Activated CD8-positive, alpha-beta memory T cell treated with anti-CD3 and anti-CD28 coated beads, Interleukin-2, amount 50 U/mL, for 4 hours (primary cell): Measurements from ENCODE around the gene PIK3CB.
"Not testable (repeated sequence)": the region's sequence is repeated elsewhere in the genome, so short reads cannot be mapped to it uniquely, and the experiment has no call there.

Experiments used
- DNase-seq: peaks from one replicate; pipeline ENCODE4 v3.0.0-alpha.2; 2020

The PIK3CB gene

DNA sequence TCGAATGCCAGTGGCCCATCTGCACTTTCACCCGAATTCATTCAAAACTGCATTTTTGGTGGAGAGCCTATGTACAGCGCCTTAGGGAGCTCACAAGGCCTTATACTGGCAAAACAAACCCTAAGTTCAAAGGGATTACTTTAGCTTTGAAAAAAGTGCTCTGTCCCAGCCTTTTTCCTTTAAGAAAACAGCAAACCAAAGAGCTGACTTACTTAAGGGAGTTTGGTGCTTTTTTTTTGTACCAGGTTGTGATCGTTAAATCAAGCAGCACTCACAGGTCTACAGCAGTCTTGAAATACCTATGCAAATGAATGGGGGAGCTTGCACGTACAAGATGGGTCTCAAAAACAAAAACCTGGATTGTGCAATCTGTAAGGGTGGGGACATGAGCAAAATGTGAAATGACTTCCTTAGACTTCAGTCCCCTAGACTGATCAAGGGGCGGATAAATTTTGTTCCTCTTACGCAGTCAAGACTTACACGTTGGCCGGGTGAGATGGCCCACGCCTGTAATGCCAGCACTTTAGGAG, 11.6 kb upstream of the PIK3CB start:
- no peak for DNase-seq

DNA sequence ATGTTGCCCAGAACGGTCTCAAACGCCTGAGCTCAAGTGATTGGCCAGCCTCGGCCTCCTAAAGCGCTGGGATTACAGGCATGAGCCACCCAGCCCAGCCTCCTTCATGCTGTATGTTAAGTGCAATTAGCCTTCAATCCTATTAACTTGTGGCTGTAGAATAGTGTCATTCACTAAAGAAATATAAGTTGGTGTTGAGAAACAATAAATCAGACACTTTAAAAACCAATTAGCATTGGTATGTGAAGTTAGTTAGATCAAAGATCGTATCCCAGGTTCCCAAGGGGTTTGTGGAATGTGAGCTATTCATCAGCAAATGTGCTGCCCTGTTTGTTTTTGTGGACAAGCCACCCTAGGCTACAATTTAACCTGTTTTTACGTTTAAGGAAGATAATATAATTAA, 11.0 kb upstream of the PIK3CB start:
- DNase-seq, result no peak

DNA sequence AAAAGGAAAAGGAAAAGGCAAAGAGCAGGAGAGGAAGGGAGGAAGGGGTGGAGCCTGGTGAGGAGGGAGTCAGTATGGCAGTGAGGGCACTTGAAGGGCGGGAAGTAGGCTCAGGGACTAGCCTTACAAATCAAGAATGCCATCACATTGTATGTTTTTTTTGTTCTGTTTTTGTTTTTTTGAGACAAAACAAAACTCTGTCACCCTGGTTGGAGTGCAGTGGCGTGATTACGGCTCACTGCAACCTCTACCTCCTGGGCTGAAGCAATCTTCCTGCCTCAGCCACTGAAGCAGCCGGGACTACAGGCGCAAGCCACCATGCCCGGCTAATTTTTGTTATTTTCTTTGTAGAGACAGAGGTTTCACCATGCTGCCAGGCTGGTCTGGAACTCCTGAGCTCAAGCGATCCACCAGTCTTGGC, 10.5 kb upstream of the PIK3CB start:
- DNase-seq, result no peak

DNA sequence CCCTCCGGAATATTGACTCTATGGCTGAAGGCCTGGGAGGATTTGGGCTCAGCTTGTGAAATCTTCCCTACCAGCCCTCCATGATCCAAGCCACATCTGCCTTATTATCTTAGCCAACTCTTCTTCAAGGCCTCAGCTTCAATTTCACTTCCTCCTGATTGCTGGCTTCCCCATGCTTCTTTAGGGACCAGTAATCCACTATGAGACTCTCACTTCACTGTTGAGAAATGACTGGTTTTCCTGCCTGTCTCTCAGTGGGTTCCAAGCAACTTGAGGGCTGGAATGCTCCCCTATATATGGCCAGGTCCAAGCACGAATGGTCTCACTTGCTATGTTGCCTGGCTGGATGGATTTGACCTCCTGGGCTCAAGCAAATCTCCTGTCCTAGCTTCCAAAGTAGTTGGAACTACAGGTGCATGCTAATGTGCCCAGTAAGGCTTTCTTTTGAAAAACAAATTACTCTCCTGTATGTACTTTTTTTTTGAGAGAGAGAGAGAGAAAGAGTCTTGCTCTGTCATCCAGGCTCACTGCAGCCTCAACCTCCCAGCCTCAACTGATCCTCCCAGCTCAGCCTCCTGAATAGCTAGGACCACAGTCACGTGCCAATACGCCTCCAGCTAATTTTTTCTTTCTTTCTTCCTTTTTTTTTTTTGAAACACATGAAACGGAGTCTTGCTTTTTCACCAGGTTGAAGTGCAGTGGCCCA, 7.9 kb upstream of the PIK3CB start:
- no peak for DNase-seq

DNA sequence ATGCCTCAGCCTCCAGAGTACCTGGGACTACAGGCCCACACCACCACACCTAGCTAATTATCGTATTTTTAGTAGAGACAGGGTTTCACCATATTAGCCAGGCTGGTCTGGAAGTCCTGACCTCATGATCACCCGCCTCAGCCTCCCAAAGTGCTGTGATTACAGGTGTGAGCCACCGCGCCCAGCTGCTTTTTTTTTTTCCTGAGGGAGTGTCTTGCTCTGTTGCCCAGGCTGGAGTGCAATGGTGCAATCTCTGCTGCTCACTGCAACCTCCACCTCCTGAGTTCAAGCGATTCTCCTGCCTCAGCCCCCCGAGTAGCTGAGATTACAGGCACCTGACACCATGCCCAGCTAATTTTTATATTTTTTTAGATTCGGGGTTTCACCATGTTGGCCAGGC, 3.7 kb upstream of the PIK3CB start:
- not testable (repeated sequence) for DNase-seq

DNA sequence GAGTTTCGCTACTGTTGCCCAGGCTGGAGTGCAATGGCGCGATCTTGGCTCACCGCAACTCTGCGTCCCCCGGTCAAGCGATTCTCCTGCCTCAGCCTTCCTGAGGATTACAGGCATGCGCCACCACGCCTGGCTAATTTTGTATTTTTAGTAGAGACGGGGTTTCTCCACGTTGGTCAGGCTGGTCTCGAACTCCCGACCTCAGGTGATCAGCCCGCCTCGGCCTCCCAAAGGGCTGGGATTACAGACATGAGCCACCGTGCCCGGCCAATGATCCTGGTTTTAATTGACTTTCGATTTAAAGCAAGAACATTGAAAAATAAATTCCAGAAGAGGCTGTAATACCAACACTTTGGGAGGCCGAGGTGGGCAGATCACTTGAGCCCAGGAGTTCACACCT, 1.1 kb upstream of the PIK3CB start:
- DNase-seq, result not testable (repeated sequence)

DNA sequence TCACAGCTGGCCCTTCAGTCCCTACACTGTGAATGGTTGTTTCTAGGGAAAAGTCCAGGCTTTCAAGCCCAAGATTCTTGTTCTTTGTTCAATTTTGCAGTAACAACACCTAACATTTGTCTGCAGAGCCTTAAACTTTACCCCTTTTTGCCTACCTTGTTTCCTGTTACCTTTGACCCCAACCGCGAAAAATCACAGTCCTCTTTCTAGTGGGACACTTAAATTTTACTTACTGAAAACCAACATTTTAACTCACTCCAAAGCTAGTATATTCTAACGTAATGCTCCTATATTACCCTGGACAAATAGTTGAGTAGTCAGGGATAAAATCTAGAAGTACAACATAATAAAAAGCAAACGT, 649 bp upstream of the PIK3CB start:
- DNase-seq, result no peak

DNA sequence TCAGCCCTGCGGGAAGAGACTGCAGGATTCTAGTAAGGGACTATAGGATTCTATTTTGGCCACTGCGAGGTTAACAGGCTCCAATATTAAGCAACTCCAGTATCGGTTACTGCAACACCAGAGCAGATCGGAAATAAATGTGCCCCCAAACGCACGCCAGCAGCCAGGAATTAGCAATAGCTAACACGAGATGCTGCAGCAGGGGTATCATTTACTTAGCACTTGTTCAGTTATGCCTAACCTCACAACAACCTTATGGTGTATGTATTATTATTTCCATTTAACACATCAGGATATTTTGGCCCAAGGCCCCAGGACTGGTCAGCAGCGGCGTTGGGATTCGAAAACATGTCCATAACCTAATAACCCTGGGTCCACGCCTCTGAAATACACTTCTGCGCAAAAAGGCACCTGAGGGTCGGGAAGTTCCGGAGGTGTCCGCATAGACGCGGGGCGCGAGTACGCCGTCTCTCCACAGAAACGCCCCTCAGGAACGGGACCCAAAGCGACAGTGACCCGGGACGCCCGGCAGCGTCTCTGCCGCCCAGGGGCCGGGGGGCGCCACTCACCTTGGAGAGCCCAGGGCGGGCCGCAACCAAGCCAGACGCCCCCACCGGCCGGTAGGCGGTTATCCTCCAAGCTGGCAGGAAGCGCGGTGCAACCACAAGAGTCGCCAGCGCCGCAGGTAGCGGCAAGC, 681 bp downstream of the PIK3CB start:
- no peak for DNase-seq

DNA sequence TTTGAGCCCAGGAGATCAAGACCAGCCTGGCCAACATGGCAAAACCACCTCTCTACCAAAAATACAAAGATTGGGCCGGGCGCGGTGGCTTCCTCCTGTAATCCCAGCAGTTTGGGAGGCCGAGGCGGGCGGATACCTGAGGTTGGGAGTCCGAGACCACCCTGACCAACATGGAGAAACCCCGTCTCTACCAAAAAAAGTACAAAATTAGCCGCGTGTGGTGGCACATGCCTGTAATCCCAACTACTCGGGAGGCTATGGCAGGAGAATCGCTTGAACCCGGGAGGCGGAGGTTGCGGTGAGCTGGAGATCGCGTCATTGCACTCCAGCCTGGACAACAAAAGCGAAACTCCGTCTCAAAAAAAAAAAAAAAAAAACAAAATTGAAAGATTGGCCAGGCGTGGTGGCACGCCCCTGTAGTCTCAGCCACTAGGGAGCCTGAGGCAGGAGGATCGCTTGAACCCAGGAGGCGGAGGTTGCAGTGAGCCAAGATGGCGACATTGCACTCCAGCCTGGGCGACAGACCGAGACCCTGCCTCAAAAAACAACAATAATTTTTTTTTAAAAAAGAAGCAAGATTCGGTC, 2.2 kb downstream of the PIK3CB start:
- DNase-seq, result not testable (repeated sequence)

DNA sequence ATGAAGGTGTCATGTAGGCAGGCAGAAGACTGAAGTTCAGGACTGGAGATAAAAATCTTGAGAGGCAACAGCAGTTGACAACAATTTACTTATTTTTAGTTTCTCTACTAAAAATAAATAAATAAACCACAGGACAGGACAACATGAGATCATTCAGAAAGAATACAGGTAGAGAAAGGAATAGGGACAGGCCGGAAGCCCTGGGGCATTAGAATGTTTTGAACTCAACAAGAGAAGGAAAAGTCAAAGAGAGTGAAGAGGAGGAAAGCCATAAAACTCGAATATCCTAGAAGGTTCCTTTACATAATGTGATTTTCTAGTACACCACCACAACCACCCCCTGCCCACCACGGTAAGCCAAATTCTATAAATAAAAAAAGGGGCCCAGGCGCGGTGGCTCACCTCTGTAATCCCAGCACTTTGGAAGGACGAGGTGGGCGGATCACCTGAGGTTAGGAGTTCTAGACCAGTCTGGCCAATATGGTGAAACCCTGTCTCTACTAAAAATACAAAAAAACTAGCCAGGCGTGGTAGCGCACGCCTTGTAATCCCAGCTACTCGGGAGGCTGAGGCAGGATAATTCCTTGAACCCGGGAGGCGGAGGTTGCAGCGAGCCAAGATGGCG, 4.7 kb downstream of the PIK3CB start:
- DNase-seq, result no peak

DNA sequence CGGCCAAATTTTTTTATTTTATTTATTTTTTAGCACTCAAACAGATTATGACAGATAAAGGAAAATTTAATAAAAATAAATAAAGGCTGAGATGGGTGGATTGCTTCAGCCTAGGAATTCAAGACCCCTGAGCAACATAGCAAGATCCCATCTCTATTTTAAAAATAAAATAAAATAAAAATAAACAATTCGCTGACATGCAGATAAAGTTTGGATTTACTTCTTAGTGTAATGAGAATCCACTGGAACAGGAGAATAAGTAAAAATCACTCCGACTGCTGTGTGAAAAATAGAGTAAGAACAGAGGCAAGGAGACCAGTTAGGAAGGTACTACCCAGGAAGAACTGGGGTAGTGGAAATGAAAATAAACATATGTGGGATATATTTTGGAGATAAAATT, 5.6 kb downstream of the PIK3CB start:
- DNase-seq, result no peak

DNA sequence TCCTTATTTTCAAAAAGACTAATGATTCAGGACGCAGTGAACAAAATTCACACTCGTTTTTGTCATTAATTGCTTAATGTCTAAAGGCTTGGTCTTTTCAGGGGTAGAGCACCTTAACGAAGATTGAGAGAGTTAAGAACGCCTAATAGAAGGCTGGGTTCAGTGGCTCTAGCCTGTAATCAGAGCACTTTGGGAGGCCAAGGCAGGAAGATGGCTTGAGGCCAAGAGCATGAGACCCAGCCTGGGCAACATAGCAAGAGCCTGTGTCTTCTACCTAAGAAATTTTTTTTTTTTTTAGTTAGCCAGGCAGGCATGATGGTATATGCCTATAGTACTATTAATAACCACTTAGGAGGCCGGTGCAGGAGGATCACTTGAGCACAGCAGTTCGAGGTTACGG, 7.5 kb downstream of the PIK3CB start:
- DNase-seq, result no peak

DNA sequence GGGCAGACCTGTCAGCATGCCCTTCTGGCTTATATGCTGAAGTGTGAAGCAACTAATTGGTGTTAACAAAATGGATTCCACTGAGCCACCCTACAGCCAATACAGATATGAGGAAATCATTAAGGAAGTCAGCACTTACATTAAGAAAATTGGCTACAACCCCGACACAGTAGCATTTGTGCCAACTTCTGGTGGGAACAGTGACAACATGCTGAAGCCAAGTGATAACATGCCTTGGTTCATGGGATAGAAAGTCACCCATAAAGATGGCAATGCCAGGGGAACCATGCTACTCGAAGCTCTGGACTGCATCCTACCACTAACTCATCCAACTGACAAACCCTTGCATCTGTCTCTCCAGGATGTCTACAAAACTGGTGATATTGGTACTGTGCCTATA, 9.4 kb downstream of the PIK3CB start:
- no peak for DNase-seq

DNA sequence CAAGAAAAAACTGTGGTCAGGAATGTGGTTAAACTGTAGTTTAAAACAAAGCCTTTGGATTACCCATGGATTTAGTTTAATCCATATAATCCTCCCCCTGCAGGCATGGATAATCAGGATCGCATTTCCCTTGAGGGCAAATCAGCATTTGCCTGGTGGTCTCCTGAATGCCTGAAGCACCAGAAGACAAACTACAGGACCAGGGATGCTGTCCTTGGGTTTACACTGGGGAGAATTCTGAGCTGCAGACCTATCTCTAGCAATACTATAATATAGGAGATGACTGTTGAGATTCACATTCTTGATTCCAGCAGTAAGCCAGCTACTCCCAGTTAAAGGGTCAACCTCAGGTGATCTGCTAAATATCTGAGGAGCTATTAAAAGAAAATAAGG, 10.6 kb downstream of the PIK3CB start:
- no peak for DNase-seq

DNA sequence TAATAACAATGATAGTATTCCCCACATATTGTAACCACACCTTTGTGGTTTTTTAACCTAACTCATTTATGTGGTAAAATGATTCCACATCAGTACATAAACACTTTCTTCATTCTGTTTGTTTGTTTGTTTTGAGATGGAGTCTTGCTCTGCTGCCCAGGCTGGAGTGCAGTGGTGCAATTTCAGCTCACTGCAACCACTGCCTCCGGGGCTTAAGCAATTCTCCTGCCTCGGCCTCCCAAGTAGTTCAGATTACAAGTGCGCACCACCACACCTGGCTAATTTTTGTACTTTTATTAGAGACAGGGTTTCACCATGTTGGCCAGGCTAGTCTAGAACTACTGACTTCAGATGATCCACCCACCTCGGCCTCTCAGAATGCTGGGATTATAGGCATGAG, 14.3 kb downstream of the PIK3CB start:
- DNase-seq, result not testable (repeated sequence)

DNA sequence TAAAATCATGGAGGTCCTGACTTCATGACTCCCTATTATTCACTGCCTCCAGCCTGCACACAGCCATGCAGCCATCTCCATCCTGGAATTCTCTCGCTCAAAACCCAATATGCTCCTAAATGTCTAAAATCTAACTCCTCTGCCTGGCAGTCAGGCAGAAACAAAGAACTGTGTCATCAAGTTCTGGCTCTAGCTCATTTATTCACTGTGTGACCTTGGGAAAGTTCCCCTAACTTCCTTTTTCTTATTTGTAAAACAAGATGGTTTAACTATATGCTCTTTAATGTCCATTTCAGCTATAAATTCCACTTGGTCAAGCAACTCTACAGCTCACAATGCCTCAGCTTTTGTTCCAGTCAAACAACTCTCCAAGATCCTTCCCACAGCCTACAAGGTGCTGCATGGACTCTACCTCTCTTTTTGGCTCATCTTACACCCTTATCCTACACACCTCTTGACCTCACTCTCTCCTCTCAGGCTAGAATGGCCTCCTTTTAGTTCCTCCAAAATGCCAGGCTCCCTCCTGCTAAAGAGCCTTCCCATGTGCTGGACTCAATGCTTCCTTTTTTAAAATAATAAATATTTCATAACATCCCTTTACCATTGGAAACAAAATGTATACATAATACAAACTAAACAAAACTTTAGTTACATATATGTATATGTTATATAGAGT, 16.4 kb downstream of the PIK3CB start:
- DNase-seq, result no peak

DNA sequence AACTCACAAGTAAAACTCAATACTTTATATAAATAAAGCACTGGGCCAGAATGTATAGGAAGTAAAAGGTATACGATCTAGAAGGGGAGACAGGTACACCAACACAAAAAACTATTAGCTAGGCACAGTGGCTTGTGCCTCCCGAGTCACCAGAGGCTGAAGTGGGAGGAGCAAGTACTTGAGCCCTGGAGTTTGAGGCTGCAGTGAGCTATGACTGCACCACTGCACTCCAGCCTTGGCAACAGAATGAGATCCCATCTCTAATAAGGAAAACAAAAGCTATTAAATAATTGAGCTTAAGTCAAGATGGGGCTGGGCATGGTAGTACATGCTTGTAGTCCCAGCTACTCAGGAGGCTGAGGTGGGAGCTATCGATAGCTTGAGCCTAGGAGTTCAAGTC, 17.0 kb downstream of the PIK3CB start:
- DNase-seq, result no peak

DNA sequence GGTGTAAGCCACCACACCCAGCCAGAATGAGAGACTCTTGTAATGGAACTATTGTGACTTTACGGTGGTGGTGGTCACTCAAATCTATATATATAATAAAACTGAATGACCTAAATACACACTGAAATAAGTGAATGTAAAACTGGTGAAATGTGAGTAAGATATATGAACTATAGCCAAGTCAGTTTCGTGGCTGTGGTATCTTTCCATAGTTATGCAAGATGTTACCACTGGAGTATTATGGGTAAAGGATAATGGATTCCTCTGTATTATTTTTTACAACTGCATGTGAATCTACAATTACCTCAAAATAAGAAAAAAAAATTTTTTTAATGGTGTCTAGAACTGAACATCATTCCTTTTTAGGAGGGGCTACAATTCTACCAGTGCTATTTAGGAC, 21.9 kb downstream of the PIK3CB start:
- DNase-seq, result no peak

DNA sequence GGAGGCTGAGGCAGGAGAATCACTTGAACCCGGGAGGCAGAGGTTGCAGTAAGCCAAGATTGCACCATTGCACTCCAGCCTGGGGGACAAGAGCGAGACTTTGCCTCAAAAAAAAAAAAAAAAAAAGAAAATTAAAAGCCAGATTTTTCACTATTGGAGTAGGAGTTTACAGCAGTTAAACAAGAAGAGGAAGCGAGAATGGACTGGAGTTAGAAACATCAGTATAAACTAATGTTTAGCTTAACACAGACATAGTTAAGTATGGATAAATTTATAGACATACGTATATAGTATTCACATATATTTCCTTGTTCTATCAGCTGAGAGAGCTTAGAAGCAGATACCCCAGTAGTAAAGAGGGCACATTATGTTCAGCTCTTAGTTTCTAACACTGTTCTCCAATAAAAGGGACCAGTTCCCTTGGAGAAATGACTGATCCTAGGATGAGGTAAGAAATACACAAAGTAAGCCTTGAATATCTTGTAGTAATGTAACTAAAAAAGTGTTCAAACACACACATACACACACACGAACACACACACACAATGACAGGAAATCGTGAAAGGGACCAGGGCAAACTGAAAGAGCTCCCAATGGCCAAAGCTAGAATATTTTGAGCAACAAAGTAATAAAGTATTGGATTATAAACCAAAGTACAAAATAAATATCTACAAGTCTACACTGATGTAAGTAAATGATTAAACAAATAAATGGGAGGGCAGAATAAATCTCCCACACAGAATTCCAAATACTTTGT, 25.1 kb downstream of the PIK3CB start:
- DNase-seq, result no peak

DNA sequence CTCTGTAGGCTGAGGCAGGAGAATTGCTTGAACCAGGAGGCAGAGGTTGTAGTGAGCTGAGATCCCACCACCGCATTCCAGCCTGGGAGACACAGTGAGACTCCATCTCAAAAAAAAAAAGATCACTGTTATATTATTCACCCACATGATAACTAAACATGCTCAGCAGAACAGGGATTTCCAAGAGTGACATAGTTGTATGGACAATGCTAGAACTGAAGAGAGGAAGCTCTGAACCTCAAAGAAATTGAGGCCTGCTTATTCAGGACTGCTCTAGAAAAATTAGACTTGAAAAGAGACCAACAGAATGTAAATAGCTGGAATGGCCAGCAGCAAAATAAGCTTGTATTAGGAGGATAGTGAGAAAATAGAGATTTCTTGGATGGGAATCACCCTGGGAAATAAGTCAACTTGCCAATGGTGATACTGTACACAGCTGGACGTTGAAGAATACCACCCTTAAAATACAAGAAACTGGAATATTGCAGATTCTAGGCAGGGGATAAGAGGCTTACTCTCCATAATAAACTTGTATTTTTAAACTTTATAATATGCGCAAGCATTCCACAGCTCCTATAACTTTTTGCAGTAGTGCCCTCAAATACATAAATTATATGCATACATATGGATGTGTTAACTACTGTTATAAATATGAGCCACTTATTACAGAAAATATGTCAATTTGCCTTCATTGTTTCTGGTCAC, 28.2 kb downstream of the PIK3CB start:
- no peak for DNase-seq

DNA sequence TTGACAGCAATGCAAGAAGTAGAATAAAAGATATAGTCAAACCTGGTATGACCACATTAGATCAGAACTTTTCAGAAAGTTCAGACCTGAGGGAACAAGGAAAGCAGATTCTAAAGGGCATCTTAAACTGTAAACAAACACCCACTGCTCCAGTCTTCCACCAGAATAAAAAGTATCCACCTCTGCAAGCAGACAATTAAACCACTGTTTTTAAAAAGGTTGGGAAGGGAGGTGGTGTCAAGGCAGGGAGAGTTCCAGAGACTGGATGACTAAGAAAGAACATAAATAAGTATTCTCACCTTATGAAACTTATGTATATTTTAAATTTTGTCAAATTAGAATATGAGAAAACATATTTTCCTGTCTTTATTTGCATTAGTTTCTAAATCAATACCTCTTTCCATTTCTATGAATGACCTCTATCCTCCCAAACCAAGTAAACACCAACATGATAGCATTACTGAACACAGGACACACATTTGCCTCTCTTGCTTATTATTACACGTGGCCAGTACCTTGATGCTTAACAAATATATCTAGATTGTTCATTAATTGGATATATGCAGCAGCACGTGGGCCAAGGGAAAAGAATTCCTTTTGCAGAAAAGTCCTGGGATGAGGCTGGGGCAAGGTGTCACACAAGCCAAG, 31.6 kb downstream of the PIK3CB start:
- DNase-seq, result no peak
